Measurements from ENCODE around the gene PPP1CC.

PPP1CC gene

DNA sequence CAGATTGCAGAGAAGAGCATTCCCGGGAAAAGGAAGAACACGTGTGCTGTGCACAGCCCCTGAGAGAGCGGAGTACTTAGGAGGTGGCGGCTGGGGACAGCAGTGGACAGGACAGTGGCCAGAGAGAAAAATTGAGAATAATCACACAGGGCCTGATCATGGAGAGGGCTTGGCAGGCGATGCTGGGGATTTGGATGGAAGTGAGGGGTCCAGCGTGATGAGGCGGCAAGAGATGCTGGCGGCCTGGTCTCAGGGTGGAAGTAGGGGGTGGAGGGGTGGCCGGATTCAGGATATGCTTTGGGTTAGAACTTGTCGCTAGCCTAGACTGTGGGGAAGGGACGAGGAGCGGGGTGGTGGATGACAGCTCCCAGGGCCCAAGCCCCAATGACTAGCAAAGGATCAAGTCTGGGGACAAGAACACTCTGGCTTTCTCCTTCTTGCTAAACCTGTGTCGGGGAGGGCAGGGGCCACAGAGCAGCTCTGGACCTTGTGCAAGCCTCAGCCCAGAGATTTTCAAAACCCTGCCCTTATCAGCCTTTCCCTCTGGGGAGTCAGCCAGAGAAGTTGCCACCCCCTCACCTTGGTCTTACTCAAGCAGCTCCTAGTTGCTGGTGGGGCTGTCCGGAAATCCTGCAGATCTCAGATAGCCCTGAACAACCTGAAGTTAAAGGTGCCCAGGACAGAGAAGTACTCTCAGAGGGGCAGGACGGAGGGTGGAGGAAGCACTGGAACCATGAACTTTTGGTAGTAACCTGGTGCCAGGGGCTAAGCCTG is 55.1 kb downstream of the PPP1CC start:
- no peak for DNase-seq (ENCODE audit: low read depth)

DNA sequence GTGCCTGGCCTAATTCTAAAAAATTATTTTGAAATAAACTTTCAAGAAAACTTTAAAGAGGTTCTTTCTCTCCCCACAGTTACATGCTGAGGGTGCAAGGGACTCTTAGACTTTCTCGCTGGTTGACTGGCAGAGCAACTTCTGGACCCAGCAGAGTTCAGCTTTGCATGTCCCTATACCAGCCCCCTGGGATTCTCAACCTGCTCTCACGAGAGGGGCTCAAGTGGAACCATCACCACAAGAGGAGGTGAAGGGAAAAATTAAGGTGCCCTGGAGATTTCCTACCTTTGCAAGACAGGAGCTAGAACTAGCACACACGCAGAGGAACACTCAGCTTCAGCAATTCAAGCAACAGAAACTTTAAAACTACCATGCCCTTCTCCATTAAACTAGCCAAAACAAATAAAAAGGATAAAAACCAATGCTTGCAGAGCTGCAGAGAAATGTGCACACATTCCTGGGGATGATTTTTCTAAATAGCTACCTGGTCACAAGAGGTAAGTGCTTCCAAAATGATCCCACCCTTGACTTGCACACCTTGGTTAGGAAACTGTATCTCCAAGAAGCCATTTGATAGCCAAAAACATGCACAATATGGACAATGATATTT is 56.3 kb downstream of the PPP1CC start:
- no peak for DNase-seq (ENCODE audit: low read depth)

DNA sequence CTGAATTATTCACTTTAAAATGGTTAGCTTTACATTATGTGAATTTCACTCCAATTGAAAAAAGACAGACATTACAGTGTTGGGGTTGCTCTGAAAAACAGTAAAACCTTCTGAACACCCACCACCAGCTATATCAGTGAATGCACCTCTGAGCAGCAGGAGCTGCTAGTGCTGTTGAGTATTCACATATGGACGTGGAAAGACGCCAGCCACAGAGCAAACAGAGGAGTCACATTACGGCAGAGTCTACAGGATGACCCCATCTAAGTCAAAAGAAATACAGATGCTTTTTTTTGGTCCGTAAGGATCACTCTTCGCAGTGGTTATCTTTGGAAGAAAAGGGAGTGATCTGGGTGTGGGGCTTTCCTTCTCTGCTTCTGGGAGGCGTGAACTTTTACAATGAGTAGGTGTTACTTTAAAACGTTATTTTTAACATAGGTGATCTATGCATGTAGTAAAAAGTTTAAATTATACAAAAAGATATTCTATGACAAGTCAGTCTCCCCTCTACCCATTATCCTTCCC is 58.3 kb downstream of the PPP1CC start:
- DNase-seq (ENCODE audit: low read depth): no peak

DNA sequence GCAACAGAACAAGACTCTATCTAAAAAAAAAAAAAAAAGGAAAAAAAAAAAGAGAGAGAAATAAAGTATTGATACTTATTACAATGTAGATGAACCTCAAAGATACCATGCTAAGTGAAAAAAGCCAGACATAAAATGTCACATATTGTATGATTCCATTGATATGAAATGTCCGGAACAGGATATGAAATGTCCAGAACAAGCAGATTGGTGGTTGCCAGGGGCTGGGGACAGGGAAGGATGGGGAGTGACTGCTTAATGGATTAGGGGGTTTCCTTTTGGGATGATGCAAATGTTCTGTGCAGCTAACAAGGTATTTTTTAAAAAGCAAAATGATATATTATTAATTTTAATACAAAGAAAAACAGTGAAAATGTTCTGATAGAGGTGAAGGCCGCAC is 58.8 kb downstream of the PPP1CC start:
- no peak for DNase-seq (ENCODE audit: low read depth)

DNA sequence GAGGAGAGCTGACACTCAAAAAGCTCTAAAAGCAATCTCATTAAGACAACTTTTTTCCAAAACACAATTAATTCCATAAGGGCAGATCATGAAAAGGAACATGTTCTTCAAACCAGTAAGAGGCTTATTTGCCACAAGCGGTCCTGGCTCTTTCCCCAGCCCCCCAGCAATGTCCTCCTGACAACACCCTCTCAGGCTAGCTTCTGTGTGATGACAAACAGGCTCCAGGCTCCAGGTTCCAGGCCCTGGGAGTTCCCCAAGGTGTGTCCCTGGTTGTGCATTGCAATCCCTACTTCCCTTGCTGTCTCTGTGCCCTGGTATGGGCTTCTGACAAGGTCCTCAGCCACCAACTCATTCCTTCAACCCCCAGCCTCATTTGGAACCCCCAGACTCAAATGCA is 62.7 kb downstream of the PPP1CC start:
- DNase-seq (ENCODE audit: low read depth): no peak

DNA sequence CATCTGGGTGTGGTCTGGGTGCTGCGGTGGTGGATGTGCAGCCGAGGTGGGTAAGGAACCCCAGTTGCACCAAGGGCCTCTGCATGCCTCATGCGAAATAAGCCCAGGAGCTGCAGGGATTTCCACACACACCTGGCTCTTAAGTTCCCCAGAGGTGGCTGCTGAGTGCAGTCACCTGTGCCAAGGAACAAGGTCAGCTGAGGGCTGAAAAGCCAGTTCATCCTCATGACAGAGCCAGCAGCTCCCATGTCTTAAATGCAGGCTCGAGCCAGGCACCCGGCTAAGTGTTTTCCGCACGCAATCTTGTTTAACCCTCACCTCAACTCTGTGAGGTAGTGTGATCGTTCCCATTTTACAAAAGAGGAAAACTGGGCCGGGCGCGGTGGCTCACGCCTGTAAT is 63.5 kb downstream of the PPP1CC start:
- DNase-seq (ENCODE audit: low read depth): no peak

DNA sequence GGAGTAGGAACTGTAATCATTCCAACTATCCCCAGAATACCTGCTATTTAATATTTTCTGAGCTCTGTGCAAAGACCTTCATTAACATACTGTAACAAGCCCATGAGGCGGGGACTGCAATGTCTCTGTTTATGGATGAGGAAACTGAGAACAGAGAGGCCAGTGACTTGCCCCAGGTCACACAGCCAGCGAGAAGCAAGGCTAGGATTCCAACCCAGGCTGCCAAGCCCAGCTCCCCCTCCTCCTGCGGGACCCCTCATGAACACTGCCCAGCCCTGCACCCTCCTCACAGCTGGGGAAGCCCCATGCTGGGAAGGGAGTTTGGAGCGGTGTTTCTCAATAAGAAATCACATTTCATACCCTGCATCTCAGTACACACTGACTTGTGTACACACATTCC is 64.7 kb downstream of the PPP1CC start:
- no peak for DNase-seq (ENCODE audit: low read depth)

DNA sequence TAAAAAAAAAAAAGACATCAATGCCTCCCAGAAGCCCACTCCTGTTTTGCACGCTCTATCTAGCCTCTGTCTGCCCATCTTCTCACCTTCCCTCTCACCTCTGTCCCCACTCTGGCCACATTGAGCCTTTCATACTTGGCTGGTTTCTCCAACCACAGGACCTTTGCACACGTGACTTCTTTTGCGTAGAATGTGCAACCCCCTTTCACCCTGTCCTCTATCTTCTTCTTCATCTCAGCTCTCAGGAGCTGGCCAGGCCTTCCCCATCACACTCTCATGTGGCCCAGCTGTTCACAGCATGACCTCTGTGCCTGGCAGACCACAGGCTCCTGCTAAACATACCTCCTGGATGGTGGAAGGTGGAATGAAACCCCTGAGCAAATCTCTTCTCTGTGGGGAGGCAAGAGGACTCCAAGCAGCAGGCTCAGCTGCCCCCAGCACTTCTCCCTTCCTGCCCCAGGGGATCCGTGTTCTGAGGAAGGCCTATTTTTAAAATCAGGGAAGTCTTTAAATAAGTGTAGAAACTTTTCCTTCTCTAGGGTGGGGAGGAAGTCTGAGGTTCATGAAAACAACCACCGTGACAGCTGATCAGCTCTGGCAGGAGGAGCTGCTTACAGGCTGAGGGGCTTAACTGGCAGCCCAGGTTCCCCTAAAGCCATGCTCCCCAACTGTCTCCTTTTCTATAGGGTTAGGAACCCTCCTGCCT is 65.3 kb downstream of the PPP1CC start:
- no peak for DNase-seq (ENCODE audit: low read depth)

DNA sequence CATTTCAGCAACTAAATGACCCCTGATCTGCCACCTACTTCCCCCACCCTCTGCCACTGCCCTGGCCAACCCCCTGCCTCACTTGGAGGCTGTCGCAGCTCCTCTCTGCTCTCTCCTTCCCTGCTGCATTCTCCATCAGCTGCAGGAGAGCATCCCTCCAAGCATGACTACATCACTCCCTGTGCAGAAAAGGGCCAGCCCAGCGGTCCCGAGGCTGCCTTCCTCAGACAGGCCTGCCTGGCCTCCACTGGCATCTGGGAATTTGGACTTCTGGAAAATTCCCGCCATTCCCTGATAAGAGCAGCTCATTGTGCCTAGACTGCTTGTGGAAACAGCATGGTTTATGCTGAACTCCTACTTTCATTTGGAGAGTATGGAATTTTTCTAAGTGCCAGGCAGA is 66.5 kb downstream of the PPP1CC start:
- no peak for DNase-seq (ENCODE audit: low read depth)

DNA sequence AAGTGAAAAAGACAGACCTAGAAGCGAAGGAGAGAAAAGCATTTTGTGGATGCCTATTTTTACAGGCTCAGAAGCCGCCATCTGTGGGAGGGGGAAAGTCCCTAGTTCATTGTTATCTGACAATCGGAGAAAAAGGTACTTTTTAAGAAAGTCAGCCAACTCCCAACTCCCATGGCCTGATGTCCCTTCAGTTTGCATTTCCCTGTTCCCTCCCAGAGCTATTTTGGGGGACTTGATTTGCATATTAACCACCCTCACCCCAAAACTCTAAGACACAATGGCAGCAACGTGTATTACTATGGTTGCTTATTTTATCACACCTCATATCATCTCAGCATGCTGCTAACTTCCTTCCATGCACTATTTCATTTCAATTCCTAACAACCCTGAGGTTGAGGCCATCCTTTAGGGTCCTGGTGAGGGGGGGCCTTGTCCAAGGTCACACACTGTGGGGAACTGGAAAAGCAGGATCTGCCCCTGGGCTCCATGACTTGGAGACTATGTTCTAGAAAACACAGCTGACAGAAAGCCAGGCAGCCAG is 72.5 kb downstream of the PPP1CC start:
- DNase-seq (ENCODE audit: low read depth): no peak

Data from stromal cell of bone marrow (primary cell).